ENCODE measurements around the gene KRT75. TPM values are rescaled to one million over a fixed set of nuclear protein-coding genes. Genes with fewer than 3 reads are reported as not detected.

KRT75 gene
- total RNA-seq, 1 experiment from 2014 or later, result not detected

- Histone ChIP-seq H3K14ac (ENCODE audit: insufficient read depth, low read length) (no peak overlapping the region), H2AFZ (ENCODE audit: low read length) (no peak overlapping the region), H3K27ac (ENCODE audit: insufficient read length, low read depth, low read length) (no peak overlapping the region), H3K23ac (ENCODE audit: insufficient read length, low read depth, low read length) (no peak overlapping the region), H3K56ac (ENCODE audit: insufficient read length, low read depth, low read length) (no peak overlapping the region), H3K9ac (ENCODE audit: extremely low read depth, insufficient read length, low read length) (no peak overlapping the region), H3K4ac (ENCODE audit: low read depth, low read length) (no peak overlapping the region), H3K4me2 (ENCODE audit: insufficient read depth, insufficient read length, low read length) (no peak overlapping the region), H3K79me1 (ENCODE audit: insufficient read depth, low read depth, low read length, poor library complexity, severe bottlenecking) (no peaks in the 10 kb centered on the region), H3T11ph (ENCODE audit: low read length) (no peak overlapping the region), H3K27me3 (ENCODE audit: insufficient read depth, low read length) (no peaks in the 10 kb centered on the region), H3K23me2 (ENCODE audit: insufficient read length, low read depth, low read length, poor library complexity, severe bottlenecking) (no peaks in the 10 kb centered on the region), H3K9me3 (ENCODE audit: control insufficient read depth, low read depth, low read length) (no peaks in the 10 kb centered on the region), H4K91ac (ENCODE audit: insufficient read length, low read depth, low read length) (no peak overlapping the region), H2BK5ac (ENCODE audit: insufficient read length, low read length) (no peak overlapping the region), H4K8ac (replicated peaks; ENCODE audit: insufficient read length, low read depth, low read length) (no peak overlapping the region), H3K4me1 (ENCODE audit: insufficient read depth, low read length) (no peaks in the 10 kb centered on the region), H3K18ac (ENCODE audit: insufficient read length, low read depth, low read length) (no peak overlapping the region), H2BK20ac (ENCODE audit: low read depth, low read length, poor library complexity, severe bottlenecking) (no peak overlapping the region), H4K20me1 (ENCODE audit: control insufficient read depth, insufficient read depth, insufficient read length) (no peaks in the 10 kb centered on the region), H2AK5ac (ENCODE audit: insufficient read length, low read length) (no peak overlapping the region), H2BK15ac (ENCODE audit: low read depth, low read length) (no peak overlapping the region), H4K5ac (ENCODE audit: insufficient read length, low read depth, low read length) (no peak overlapping the region), H3K79me2 (ENCODE audit: insufficient read depth, low read length) (no peaks in the 10 kb centered on the region), H2BK120ac (ENCODE audit: low read depth, low read length, poor library complexity, severe bottlenecking) (no peak overlapping the region), H2BK12ac (ENCODE audit: insufficient read length, low read depth, low read length) (no peak overlapping the region)
- H3K4me3 Mint-ChIP-seq, result no peak overlapping the region
- no peaks in the 10 kb centered on the region; a peak in 1 of 5 replicates for H3K9me3 Mint-ChIP-seq
- no CpG with 5 or more reads among the region's 8 CpGs for WGBS (ENCODE audit: extremely low coverage, insufficient read length, low lambda C conversion rate)
- H3K27ac Mint-ChIP-seq, result no peak overlapping the region
- no peak for TF ChIP-seq CTCF (conservative IDR thresholded peaks at IDR 0.05)
- no peak for DNase-seq
- H3K27me3 Mint-ChIP-seq (ENCODE audit: low read depth), result peaks cover 19% of the 10 kb centered on the region
- no peaks in the 10 kb centered on the region; a peak in 1 of 7 replicates for H3K36me3 Mint-ChIP-seq (ENCODE audit: insufficient read depth in 1 of 3, low read depth in 3 of 3)
- no peaks in the 10 kb centered on the region for H3K4me1 Mint-ChIP-seq
These were observed 53.0 kb downstream of the KRT75 start for GRCh38 chr12:52381206-52381605.
